Activated T-helper 2 cell treated with anti-CD3 and anti-CD28 coated beads, Interferon-gamma antibody, Interleukin-2, Interleukin-4, amounts not matched to agents 10 μg/mL and 5 μg/mL and 100 μg/mL, durations not matched to agents 14 hours and 24 hours and 36 hours (primary cell): ENCODE results near the gene ACAA1. TPM values are rescaled to one million over a fixed set of nuclear protein-coding genes. Genes with fewer than 3 reads are reported as not detected.
"Not testable (repeated sequence)": the region's sequence is repeated elsewhere in the genome, so short reads cannot be mapped to it uniquely, and the experiment has no call there.

Source experiments
- DNase-seq: peaks from one replicate; pipeline ENCODE4 v3.0.0; 2021; ENCODE audit warnings: low spot score
- H3K27ac Mint-ChIP-seq: one replicate; pipeline ENCODE4 v1.8.0; 2021; ENCODE audit warnings: mixed read lengths
- H3K27me3 Mint-ChIP-seq: one replicate; pipeline ENCODE4 v1.8.0; 2021; ENCODE audit warnings: low read depth, mixed read lengths
- H3K36me3 Mint-ChIP-seq: one replicate; pipeline ENCODE4 v1.8.0; 2021; ENCODE audit warnings: low read depth, mixed read lengths
- H3K4me1 Mint-ChIP-seq: one replicate; pipeline ENCODE4 v1.8.0; 2021; ENCODE audit warnings: low read depth, mixed read lengths
- H3K4me3 Mint-ChIP-seq: one replicate; pipeline ENCODE4 v1.8.0; 2021; ENCODE audit warnings: low read depth, mild to moderate bottlenecking, moderate library complexity, mixed read lengths
- H3K9me3 Mint-ChIP-seq: one replicate; pipeline ENCODE4 v1.8.0; 2021; ENCODE audit warnings: mixed read lengths
- intact Hi-C: fragments of 100-400 bp; cut with micrococcal nuclease; formaldehyde crosslinking; loops from one replicate; pipeline ENCODE4 v1.15.1; 2023
- total RNA-seq: library from RNA; stranded (reverse); gene quantifications from 2 replicates; pipeline ENCODE4 v1.2.3, GENCODE V29; 2022

ACAA1 gene
- total RNA-seq, 1 donor from 2014 or later = 69.5 TPM

DNA sequence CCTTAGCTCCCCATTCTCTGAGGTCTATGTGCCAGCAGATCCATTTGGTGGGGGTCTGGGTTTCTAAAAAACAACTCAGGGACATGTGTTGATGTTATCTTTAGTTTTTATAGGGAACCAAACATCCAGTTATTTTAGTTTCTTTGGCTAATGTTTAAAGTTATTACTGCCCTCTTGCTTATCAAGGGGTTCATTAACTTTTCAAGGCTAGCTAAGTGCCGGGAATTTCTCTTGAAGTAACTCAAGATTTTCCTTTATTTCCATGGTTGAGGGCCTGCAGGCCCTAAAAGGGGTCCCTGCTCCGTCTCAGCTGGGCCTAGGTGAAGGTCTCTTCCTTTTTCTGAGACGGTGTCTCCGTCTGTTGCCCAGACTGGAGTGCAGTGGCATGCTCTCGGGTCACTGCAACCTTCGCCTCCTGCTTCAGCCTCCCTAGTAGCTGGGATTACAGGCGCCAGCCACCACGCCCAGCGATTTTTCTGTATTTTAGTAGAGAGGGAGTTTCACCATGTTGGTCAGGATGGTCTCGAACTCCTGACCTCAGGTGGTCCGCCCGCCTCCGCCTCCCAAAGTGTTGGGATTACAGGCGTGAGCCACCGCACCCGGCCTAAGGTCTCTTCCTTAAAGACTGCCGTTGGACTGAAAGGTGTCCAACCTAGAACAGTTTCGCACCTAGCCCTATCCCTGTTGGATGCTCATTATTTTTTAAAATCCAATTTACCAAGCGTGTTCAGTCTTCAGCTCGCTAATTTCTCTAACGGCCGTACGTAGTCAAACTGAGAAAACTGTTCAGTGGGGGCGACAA lies 27.1 kb upstream of the ACAA1 start:
- Mint-ChIP-seq H3K9me3 (no peaks in the 10 kb centered on the region), H3K27me3 (no peaks in the 10 kb centered on the region), H3K36me3 (peaks cover 30% of the 10 kb centered on the region), H3K4me3 (peak overlapping the region; percentile 93), H3K4me1 (peaks cover 38% of the 10 kb centered on the region), H3K27ac (peak overlapping the region; percentile 99)
- intact Hi-C loops = loop anchor here (1.0 to 10.0 kb wide), 4 partner anchors 12 to 259 kb away; no protein-coding TSS in a partner anchor
- no peak for DNase-seq

DNA sequence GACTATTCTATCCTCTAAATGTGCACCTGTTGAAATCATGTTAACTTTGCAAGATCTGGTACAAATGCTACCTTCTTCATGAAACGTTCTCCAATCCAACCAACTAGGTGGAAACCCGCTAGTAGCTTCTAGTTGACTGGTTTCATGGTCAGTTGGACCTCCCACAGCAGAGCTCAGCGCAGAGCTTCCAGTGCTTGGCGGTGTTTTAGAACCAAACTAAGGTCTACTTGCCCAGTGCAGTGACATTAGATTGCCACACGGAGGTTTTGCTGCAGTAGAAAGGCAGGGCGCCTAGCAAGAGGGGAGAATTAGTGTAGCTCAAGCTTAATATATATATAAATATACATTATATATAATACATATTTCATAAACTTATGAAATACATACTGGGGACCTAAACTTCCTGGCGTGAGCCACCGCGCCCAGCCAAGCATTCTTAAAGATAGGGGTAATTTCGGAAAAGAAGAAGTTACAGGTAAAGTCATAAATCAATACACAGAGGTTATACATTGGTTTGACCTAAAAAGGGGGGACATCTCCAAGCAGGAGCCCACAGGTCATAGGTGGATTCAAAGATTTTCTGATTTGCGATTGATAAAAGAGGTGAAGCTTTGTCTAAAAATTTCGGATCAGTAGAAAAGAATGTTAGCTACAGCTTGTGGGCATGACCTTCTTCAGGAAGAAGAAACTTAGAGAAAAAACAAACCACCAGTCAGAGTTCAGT lies 26.4 kb upstream of the ACAA1 start:
- intact Hi-C loops = loop anchor here (10.0 kb wide), 1 partner anchor 258 kb away; no protein-coding TSS in a partner anchor
- H3K27ac Mint-ChIP-seq = no peak overlapping the region
- H3K4me3 Mint-ChIP-seq = peak overlapping the region; percentile 23
- no peaks in the 10 kb centered on the region for H3K9me3 Mint-ChIP-seq
- H3K4me1 Mint-ChIP-seq = peaks cover 31% of the 10 kb centered on the region
- H3K27me3 Mint-ChIP-seq = no peaks in the 10 kb centered on the region
- peaks cover 22% of the 10 kb centered on the region for H3K36me3 Mint-ChIP-seq
- no peak for DNase-seq

DNA sequence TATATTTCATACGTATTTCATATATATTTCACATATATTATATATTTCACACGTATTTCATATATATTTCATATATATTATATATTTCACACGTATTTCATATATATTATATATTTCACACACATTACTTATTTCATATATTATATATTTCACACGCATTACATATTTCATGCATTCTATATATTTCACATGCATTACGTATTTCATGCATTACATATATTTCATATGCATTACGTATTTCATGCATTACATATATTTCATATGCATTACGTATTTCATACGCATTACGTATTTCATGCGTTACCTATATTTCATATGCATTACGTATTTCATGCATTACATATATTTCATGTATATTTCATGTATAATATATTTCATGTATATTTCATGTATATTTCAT lies 23.8 kb upstream of the ACAA1 start:
- peaks cover 12% of the 10 kb centered on the region for H3K4me1 Mint-ChIP-seq
- H3K9me3 Mint-ChIP-seq, H3K27me3 Mint-ChIP-seq, H3K4me3 Mint-ChIP-seq, H3K27ac Mint-ChIP-seq, H3K36me3 Mint-ChIP-seq, DNase-seq: not testable (repeated sequence)
- intact Hi-C loops = loop anchor here (10.0 kb wide), 1 partner anchor 256 kb away; no protein-coding TSS in a partner anchor

DNA sequence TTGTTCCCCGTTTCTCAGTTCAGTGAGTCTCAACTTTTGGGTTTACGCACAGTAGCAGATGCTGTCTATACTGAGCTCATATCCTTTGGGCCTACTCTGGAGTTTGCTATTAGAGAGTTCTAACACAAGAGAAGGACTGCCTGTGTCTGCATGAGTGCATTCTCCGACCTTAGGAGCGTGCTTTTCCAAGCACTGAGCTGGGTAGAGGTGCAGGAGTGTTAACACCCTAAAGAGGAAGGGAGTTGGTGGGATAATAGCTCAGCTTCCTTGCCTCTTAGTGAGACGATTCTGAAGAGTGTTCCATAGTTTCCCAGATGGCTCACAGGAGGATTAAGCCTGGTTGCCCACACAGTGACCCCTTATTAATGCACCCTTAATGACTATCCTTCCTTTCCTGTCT lies 21.5 kb upstream of the ACAA1 start:
- Mint-ChIP-seq H3K4me1 (peaks cover 12% of the 10 kb centered on the region), H3K27ac (no peak overlapping the region), H3K36me3 (no peaks in the 10 kb centered on the region), H3K9me3 (no peaks in the 10 kb centered on the region), H3K27me3 (no peaks in the 10 kb centered on the region), H3K4me3 (no peak overlapping the region)
- intact Hi-C loops = no loop called here
- DNase-seq = no peak

DNA sequence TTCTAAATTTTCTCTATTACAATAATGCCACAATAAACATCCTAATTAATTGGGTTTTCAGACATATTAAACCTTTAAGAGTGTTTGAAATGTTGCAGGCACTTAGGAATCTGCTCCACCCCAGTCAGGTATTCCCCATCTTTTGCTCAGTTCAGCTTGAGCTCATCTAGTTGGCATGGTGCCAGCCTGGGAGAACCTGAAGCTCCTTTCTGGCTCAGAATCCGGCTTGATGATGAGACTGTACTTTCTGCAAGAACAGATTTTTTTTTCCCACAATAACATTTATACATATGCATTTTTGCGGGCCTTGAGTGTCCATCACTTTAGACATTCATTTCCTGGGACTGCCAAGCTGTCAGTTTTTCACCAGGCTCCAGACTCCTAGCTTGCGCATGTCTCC lies 20.7 kb upstream of the ACAA1 start:
- Mint-ChIP-seq H3K4me3 (no peak overlapping the region), H3K9me3 (no peaks in the 10 kb centered on the region), H3K4me1 (peaks cover 16% of the 10 kb centered on the region), H3K27me3 (no peaks in the 10 kb centered on the region), H3K27ac (no peak overlapping the region), H3K36me3 (no peaks in the 10 kb centered on the region)
- DNase-seq = no peak
- intact Hi-C loops = no loop called here

DNA sequence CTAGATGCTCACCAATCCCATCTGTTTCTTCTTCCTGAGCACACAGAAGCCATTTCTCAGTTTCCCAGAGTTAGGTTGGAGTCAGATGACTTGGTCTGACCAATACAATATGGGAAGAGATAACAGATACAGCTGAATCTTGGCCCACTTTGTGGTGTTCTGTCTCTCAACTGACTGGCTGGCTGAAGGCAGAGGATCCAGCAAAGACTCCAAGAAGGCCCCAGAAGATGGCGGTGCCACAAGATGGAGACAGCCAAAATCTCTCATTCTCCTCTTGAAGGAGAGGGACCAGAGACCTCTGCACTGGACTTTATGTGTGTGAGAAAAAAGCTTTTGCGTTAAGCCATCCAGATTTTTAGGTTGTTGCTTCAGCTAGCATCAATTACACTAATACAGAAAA lies 20.2 kb upstream of the ACAA1 start:
- Mint-ChIP-seq H3K4me1 (peaks cover 17% of the 10 kb centered on the region), H3K9me3 (no peaks in the 10 kb centered on the region), H3K4me3 (no peak overlapping the region), H3K27me3 (no peaks in the 10 kb centered on the region), H3K27ac (no peak overlapping the region), H3K36me3 (no peaks in the 10 kb centered on the region)
- DNase-seq = no peak
- intact Hi-C loops = no loop called here

DNA sequence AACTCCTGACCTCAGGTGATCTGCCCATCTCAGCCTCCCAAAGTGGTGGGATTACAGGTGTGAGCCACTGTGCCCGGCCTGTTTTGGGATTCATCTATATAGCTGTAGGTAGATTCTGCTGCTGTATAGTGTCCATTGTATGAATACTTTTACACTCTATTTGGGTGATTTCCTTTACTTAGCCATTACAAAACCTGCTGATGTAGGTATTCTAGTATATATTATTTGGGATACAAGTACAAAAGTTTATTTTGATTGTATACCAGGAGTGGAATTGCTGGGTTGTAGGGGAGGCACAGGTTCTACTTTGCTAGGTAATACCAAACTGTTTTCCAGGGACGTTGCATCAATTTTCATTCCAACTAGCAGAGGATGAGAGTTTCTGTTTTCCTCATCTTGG lies 18.9 kb upstream of the ACAA1 start:
- intact Hi-C loops = no loop called here
- H3K4me3 Mint-ChIP-seq = no peak overlapping the region
- DNase-seq = no peak
- no peaks in the 10 kb centered on the region for H3K27me3 Mint-ChIP-seq
- H3K36me3 Mint-ChIP-seq = no peaks in the 10 kb centered on the region
- H3K9me3 Mint-ChIP-seq = peaks cover 8% of the 10 kb centered on the region
- H3K4me1 Mint-ChIP-seq = peaks cover 30% of the 10 kb centered on the region
- H3K27ac Mint-ChIP-seq = no peak overlapping the region

DNA sequence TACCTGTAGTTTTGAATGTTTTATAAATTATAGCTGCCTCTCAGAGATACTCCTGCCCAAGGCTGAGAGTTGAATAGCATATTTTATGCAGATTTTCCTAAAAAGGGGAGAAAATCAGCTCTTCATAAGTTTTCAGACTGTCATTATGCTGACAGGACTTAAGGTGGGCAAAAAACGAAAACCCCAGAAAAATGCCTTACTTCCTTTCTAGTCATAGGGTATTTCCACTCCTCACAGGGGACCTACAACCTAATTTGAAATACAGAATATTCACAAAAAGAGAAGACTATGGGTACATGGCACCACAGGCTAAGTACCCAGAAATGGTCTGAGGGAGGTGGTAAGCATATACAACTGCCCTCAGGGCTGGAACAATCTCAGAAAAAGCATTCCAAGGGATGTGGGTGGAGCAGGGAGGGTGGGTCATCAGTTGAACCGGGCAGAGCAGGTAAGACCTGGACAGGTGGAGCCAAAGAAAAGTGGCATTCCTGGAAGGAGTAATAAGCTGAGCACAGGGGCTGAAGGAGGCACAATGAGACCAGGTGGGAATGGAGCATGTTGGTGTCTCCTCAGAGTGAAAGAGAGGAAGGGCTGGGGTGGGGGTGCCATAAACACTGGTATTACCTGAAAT lies 17.8 kb upstream of the ACAA1 start:
- Mint-ChIP-seq H3K9me3 (peaks cover 8% of the 10 kb centered on the region), H3K4me1 (peaks cover 34% of the 10 kb centered on the region), H3K27ac (no peak overlapping the region), H3K4me3 (no peak overlapping the region), H3K27me3 (no peaks in the 10 kb centered on the region), H3K36me3 (no peaks in the 10 kb centered on the region)
- DNase-seq = no peak
- intact Hi-C loops = no loop called here

DNA sequence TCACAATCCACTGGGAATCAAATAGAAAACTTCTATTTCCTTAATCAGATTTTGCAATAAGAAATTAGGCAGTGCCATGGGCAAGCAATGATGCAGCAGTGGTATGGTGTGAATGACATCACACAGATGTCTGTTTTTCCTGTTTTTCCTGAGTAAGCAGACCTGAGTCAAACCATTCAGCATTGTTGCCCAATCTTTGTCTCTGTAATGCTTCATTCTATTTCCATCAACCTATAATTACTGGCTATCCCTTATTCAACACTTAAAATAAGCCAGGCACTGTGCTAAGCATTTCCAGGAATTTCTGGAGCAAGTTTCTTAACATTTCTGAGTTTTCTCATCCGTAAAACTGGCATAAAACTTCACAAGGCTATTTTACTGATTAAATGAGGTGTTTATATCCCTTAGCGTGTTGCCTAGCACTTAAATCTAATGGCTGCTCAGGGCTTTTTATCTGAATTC lies 17.1 kb upstream of the ACAA1 start:
- peaks cover 40% of the 10 kb centered on the region for H3K4me1 Mint-ChIP-seq
- no peak overlapping the region for H3K27ac Mint-ChIP-seq
- intact Hi-C loops = no loop called here
- no peaks in the 10 kb centered on the region for H3K27me3 Mint-ChIP-seq
- no peak for DNase-seq
- H3K4me3 Mint-ChIP-seq = no peak overlapping the region
- peaks cover 8% of the 10 kb centered on the region for H3K9me3 Mint-ChIP-seq
- no peaks in the 10 kb centered on the region for H3K36me3 Mint-ChIP-seq

DNA sequence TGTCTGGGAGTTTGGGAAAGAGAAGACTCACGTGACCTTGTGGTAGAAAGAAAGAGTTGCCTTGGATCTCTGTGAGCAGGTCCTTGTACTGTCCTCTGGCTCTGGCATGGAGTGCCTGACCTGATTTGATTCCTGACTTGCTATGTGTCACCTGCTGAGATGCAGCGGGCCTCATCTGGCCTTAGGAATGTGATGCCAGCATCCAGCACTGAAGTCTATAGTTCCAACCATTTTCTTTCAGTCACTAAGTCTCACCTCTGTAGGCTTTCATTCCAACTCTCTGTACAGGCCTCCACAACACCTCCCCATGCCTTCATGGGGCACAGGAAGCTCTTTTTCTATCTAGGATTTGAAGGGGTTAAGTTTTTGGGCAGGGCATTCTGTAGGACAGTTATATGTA lies 16.3 kb upstream of the ACAA1 start:
- no peak overlapping the region for H3K4me3 Mint-ChIP-seq
- no peaks in the 10 kb centered on the region for H3K27me3 Mint-ChIP-seq
- H3K4me1 Mint-ChIP-seq = peaks cover 40% of the 10 kb centered on the region
- DNase-seq = no peak
- H3K27ac Mint-ChIP-seq = no peak overlapping the region
- H3K9me3 Mint-ChIP-seq = peaks cover 8% of the 10 kb centered on the region
- intact Hi-C loops = no loop called here
- H3K36me3 Mint-ChIP-seq = no peaks in the 10 kb centered on the region

DNA sequence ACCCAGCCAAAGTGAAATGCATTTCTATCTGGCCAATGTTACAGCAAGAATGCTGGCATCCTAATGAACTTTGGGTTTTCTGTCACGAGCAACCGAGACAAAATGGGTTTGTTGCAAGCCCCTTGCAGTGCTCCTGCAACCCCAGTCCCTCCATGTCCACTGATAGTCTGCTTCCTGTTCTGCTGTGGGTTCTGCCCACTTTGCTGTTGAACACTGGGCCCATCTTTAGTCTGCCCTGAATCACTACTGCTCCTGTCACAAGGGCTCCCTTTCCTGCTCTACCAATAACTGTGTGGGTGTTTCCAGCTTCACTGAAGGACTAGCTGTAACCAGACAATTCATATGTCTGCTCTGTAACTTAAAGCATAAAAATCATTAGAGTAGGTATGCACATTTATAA lies 15.7 kb upstream of the ACAA1 start:
- DNase-seq = no peak
- Mint-ChIP-seq H3K9me3 (peaks cover 12% of the 10 kb centered on the region), H3K36me3 (peaks cover under 1% of the 10 kb centered on the region), H3K4me3 (no peak overlapping the region), H3K27me3 (no peaks in the 10 kb centered on the region), H3K27ac (no peak overlapping the region), H3K4me1 (peaks cover 40% of the 10 kb centered on the region)
- intact Hi-C loops = loop anchor here (1.0 kb wide), 2 partner anchors 12 to 15 kb away; partner anchors contain the start of gene ACAA1

DNA sequence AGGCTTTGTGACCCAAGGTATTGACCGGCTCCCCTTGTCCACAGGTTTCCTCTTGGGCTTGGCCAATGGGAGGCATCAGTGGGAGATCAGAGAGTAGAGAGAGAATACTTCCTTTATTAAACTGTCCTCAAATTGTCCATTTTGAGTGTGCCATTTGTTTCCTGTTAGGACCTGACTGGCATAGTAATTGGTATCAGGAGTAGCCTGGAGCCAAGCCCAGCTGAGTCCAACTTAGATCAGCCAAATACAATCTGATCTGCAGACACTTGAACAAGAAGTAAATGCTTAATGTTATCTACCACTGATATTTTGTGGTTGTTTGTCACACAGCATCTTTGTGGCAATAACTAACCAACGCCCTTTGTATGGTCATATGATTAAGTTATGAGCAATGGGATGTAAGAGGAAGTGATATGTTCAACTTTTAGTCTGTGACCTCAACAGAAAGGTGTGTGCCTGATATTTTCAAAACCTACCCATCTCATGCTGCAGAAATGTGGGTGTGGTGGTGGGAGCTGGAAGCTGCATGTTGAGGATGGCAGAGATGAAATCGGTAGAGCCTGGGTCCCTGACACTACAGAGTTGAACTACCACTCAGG lies 14.8 kb upstream of the ACAA1 start:
- intact Hi-C loops = loop anchor here (1.0 kb wide), 2 partner anchors 13 to 14 kb away; partner anchors contain the start of gene ACAA1
- H3K4me3 Mint-ChIP-seq = no peak overlapping the region
- H3K9me3 Mint-ChIP-seq = peaks cover 21% of the 10 kb centered on the region
- H3K4me1 Mint-ChIP-seq = peaks cover 40% of the 10 kb centered on the region
- peak overlapping the region; percentile 51 for H3K27ac Mint-ChIP-seq
- H3K36me3 Mint-ChIP-seq = peaks cover 8% of the 10 kb centered on the region
- H3K27me3 Mint-ChIP-seq = no peaks in the 10 kb centered on the region
- DNase-seq = no peak
